GM12872 (cell line): ENCODE data around the gene BRD7.

ENCODE experiments used
- CTCF ChIP-seq: IDR thresholded peaks from 3 replicates; pipeline ENCODE4 v1.5.1; 2011; ENCODE audit warnings: low read depth, mild to moderate bottlenecking, low read length, moderate library complexity; ENCODE audit not compliant: insufficient read depth

Gene BRD7

GRCh38 chr16:50368410-50369132 lies at the start of gene BRD7:
Gene BRD7 (minus strand): TSS chr16:50368988. CDS start chr16:50368774, 214 bp downstream.
- TF ChIP-seq CTCF, result peak; percentile 50; the same call in 1 of the 3 replicates

GRCh38 chr16:50416388-50416787 lies 47.6 kb upstream of the BRD7 start:
- no peak for TF ChIP-seq CTCF

GRCh38 chr16:50414152-50414551 lies 45.4 kb upstream of the BRD7 start:
- TF ChIP-seq CTCF, result no peak

- no peak for TF ChIP-seq CTCF
Measured at GRCh38 chr16:50411034-50411433, 42.2 kb upstream of the BRD7 start.

GRCh38 chr16:50408001-50408561 lies 39.3 kb upstream of the BRD7 start:
- no peak for TF ChIP-seq CTCF

GRCh38 chr16:50407351-50407750 lies 38.6 kb upstream of the BRD7 start:
- no peak for TF ChIP-seq CTCF

GRCh38 chr16:50403491-50403890 lies 34.7 kb upstream of the BRD7 start:
- no peak for TF ChIP-seq CTCF
